ENCODE data around the gene RIMS4.

- no peak for TF ChIP-seq EZH2 (IDR thresholded peaks at IDR 0.05; ENCODE audit: borderline replicate concordance, low read depth, low read length)
- TF ChIP-seq, protein P1, sequence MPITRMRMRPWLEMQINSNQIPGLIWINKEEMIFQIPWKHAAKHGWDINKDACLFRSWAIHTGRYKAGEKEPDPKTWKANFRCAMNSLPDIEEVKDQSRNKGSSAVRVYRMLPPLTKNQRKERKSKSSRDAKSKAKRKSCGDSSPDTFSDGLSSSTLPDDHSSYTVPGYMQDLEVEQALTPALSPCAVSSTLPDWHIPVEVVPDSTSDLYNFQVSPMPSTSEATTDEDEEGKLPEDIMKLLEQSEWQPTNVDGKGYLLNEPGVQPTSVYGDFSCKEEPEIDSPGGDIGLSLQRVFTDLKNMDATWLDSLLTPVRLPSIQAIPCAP (CRISPR knock-in tag; IDR thresholded peaks at IDR 0.05; ENCODE audit: borderline replicate concordance), result no peak
Measured at GRCh38 chr20:44858606-44859360, 48.4 kb upstream of the RIMS4 start.
